GM12891 (cell line): ENCODE results near the gene SLC66A1.

ENCODE experiments used
- POLR2A ChIP-seq: IDR thresholded peaks from 2 replicates; pipeline ENCODE4 v1.6.1; 2011; ENCODE audit warnings: low read depth, low read length, control low read depth
- POLR2AphosphoS5 ChIP-seq: IDR thresholded peaks from 2 replicates; pipeline ENCODE4 v1.6.1; 2011; ENCODE audit warnings: low read depth, low read length, control low read depth
- POU2F2 ChIP-seq: IDR thresholded peaks from 2 replicates; pipeline ENCODE4 v1.6.1; 2011; ENCODE audit warnings: low read depth, mild to moderate bottlenecking, control low read depth, low read length, moderate library complexity
- SPI1 ChIP-seq: IDR thresholded peaks from 2 replicates; pipeline ENCODE4 v1.6.1; 2011; ENCODE audit warnings: low read depth, low read length, control low read depth
- TAF1 ChIP-seq: IDR thresholded peaks from 2 replicates; pipeline ENCODE4 v1.6.1; 2011; ENCODE audit warnings: low read depth, low read length, control low read depth

GRCh38 chr1:19374926-19375325 is 62.8 kb downstream of the SLC66A1 start:
- TF ChIP-seq POLR2A (no peak), POLR2AphosphoS5 (no peak), POU2F2 (no peak), TAF1 (no peak), SPI1 (no peak)
